NOMO-1 (cell line): Measurements from ENCODE around the gene PRKRIP1.
"Not testable (repeated sequence)": the region's sequence is repeated elsewhere in the genome, so short reads cannot be mapped to it uniquely, and the experiment has no call there.

Experiments used
- DNase-seq, 2 experiments: peaks; one replicate each; lab custom pipeline; 2025; ENCODE audit not compliant: unreplicated experiment in 2 of 2; lab: John Stamatoyannopoulos, UW

The PRKRIP1 gene

DNA sequence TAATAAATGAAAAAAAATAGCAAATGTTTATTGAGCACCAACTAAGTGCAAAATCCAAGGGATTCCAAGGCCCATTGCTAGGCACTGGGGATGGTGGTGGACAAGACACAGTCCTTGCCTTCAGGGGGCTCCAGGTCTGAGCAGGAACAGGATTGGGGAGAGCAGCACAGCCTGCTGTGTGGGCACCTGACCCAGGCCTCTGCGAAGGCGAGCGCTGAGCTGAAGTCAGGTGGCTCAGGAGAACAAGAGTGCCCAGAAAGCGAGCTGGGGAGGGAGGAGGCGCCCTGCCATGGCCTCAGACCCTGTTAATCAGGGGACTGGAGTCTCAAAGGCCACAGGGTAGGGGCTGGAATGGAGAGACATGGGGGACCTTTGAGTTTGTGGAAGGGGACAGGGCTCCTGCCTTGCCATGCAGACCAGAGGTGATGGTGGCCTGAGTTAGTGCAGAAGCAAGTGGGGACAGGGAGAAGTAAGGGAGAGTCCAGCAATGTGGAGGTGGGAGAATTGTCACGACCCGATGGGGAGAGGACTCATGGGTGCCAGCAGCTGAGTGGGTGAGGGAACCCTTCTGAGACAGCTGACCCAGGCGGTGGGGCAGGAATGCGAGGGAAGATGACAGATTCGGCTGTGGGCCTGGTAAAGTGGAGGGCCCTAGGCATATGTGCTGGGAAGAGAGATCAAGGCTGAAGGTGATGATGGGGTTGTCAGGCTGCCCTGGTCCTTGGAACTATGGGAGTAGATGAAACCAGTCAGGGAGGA, 33.2 kb downstream of the PRKRIP1 start:
- DNase-seq = no peak

GRCh38 chr7:102431617-102432298, 35.6 kb downstream of the PRKRIP1 start:
- peak; percentile 68 to 77 for DNase-seq

DNA sequence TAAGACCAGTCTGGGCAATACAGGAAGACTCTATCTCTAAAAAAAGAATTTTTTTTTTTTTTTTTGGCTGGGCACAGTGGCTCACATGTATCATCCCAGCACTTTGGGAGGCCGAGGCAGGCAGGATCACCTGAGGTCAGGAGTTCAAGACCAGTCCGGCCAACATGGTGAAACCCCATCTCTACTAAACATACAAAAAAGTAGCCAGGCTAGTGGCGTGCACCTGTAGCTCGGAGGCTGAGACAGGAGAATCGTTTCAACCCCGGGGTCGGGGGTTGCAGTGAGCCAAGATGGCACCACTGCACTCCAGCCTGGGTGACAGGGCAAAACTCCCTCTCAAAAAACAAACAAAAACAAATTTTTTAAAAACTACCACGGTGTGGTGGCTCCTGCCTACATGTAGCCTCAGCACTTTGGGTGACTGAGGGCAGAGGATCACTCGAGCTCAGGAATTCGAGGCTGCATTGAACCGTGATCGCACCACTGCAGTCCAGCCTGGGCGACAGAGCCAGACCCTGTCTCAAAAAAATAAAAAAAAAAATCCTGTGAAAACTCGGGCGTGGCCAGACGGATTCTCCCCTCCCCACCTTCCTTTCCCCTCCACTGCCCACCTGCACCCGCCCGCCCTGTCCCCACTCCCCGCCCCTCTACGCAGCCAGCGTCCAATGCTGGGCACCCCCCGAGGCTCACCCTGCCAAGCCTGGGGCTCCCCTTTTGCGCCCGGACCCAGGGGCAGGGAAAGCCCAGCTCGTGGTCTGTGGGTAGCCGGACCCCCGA, 36.5 kb downstream of the PRKRIP1 start:
- DNase-seq = no peak

- peak; percentile 74 to 86 for DNase-seq
Measured at GRCh38 chr7:102433219-102434038, 37.3 kb downstream of the PRKRIP1 start, which contains the start of gene ORAI2. Gene ORAI2 (plus strand): TSS chr7:102433575. CDS start chr7:102438957, 5,382 bp downstream.

- no peak for DNase-seq
Measured at GRCh38 chr7:102434039-102434486, 37.9 kb downstream of the PRKRIP1 start.

GRCh38 chr7:102436118-102436517, 40.0 kb downstream of the PRKRIP1 start:
- no peak for DNase-seq

DNA sequence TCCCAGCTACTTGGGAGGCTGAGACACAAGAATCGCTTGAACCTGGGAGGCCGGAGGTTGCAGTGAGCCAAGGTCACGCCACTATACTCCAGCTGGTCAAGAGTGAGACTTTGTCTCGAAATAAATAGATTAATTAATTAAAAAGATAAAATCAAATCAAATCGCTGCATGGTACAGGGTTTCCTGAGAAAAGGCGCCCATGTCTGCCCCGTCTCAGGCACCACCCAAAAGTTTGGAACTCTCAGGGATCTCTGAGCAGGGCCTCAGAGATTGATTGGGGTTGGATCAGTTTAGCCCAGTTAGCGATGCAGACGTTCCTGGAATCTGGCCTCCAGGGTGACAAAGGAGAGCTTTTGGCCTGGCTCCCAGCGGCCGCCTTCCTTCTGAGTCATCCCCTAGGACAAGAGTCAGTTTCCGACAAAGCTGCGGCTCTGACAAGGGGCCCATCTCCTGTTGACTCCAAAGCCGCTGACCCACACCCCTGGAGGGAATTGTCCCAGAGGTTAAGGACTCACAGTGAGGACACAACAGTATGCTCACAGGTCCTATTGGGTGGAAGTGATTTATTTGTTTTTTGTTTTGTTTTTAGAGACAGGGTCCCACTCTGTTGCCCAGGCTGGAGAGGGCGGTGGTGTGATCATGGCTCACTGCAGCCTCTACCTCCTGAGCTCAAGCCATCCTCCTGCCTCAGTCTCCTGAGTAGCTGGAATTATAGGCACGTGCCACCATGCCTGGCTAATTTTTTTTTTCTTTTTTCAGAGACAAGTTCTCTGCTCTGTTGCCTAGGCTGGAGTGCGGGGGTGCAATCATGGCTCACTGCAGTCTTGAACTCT, 44.0 kb downstream of the PRKRIP1 start:
- no peak for DNase-seq

GRCh38 chr7:102444961-102445673, 49.0 kb downstream of the PRKRIP1 start:
- DNase-seq = no peak

DNA sequence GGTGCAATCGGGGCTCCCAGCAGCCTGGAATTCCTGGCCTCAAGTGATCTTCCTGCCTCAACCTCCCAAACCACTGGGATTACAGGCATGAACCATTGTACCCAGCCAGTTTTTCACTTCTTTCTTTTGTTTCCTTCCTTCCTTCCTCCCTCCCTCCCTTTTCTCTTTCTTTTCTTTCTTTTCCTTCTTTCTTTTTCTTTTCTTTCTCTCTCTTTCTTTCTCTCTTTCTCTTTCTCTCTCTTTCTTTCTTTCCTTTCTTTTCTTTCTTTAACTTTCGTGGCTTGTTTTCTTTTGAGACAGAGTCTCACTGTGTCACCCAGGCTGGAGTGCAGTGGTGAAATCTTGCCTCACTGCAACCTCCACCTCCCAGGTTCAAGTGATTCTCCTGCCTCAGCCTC, 49.5 kb downstream of the PRKRIP1 start:
- DNase-seq = no peak

DNA sequence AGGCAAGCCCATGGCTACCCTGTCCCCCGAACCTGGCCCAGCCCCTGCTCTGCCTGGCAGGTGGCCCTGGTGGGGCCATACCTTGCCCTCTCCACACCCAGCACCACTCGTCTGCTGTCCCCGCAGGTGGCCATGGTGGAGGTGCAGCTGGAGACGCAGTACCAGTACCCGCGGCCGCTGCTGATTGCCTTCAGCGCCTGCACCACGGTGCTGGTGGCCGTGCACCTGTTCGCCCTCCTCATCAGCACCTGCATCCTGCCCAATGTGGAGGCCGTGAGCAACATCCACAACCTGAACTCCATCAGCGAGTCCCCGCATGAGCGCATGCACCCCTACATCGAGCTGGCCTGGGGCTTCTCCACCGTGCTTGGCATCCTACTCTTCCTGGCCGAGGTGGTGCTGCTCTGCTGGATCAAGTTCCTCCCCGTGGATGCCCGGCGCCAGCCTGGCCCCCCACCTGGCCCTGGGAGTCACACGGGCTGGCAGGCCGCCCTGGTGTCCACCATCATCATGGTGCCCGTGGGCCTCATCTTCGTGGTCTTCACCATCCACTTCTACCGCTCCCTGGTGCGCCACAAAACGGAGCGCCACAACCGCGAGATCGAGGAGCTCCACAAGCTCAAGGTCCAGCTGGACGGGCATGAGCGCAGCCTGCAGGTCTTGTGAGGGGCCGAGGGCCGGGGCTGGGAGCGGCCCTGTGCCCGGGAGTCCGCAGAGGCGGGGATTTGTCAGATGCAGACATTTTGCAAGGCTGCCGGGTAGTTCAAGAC, 50.4 kb downstream of the PRKRIP1 start:
- DNase-seq = no peak

DNA sequence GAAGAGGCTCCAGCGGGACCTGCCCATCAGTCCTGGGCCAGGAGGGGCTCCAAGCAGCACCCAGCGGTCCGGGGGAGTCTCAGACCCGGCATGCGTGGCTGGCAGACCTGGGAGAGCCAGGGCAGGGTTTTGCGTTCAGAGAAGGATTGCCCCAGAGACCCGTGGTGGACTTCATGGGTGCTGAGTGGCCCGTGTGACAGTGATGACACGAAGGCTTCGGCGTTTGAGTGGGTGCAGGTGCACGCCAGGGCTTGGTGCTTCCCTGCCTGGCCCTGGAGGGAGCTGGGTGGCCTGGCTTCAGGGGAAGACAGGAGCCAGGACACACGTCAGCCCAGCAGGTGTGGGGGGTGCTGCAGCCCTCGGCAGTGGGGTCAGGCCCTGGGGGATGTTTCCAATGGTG, 51.1 kb downstream of the PRKRIP1 start:
- no peak for DNase-seq

DNA sequence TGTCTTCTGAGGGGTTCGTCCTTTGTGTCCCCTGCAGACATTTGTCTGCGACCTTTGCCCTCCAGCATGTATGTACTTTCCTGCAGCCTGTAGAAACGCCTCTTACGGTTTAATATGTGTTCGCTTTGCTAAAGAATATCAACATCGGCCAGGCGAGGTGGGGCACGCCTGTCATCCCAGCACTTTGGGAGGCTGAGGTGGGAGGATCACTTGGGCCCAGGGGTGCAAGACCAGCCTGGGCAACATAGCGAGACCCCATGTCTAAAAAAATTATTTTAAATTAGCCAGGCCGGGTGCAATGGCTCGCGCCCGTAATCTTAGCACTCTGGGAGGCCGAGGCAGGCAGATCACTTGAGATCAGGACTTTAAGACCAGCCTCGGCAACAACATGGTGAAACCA, 53.0 kb downstream of the PRKRIP1 start:
- DNase-seq = no peak

DNA sequence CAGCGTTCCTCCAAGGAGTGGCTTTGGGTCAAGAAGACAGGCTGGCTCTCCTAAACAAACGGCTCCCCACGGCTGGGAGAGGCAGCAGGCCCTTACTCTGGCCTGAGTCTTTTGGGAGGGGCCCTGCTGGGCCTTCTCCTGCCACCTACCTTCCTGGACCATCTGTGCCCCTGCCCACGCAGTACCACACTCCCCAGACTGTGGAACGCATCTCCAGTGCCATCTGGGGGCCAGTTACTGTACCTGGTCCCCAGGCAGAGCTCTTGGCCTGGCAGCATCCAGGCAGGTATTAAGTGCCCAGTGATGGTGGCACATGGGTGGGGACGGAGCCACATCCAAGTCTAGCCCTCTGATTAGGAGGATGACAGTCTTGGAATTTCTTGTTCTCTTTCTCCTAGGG, 54.1 kb downstream of the PRKRIP1 start:
- peak in 1 of 2 experiments; percentile 5 for DNase-seq

DNA sequence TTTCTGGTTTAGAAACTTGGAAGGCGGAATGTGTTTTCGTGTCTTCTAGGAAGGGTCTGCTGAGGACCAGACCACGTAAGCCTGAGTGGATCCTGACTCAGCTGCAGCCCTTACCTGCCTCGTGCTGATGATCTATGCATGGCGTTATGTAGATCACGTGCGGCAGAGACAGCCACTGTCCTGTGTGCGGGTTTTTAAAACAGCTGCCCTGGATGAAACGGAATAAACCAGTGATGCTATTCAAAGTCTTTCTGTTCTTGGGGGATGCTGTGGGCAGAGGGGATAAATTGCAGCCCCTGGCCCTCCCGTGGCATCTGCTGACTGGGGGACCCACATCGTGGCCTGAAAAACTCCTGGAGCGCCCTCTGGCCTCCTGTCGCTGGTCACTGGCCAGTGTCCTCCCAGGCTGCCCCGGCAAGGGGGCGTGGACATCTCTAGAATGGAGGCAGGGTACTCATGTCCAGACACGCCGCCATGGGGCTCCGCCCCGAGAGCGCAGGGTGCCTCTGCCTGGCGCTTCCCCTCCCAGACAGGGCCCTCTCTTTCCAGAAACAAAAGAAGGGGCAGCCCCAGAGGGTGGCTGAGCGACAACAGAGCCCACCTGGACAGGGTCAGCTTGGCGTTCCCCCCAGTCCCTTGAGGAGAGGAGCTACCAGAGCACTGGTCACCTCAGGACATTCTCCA, 55.4 kb downstream of the PRKRIP1 start:
- DNase-seq = no peak

- DNase-seq = no peak
Measured at GRCh38 chr7:102452451-102452850, 56.3 kb downstream of the PRKRIP1 start.

GRCh38 chr7:102453319-102453718, 57.2 kb downstream of the PRKRIP1 start:
- no peak for DNase-seq

DNA sequence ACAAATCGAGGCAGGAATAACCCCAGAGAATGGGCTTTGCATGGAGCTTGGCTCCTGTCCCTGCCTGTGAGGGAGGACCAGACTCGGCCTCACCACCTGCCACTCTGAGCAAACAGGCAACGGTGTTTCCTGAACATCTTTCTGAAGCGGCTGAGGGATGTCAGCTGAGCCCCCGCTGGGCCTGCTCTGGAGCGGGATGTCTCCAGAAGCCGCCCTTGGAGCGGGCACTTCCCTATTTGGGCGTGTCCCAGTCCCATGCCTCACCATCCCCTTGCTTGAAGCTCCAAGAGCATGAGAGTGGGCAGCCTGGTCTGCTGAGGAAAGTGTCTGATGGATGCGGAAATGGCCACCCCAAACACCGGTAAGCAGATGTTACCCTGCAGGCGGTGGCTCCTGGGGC, 58.3 kb downstream of the PRKRIP1 start:
- DNase-seq = no peak

DNA sequence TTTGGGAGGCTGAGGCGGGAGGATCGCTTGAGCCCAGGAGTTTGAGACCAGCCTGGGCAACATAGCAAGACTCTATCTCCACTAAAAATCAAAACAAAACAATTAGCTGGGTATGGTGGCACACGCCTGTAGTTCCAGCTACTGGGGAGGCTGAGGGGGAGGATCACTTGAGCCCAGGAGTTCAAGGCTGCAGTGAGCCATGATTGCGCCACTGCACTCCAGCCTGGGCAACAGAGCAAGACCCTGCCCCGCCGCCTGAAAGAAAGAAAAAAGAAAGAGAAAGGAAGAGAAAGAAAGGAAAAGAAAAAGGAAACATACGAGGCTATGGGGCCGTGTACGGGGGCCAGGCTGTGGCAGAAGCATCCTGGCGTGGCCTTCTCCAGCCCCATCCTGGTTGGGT, 58.8 kb downstream of the PRKRIP1 start:
- not testable (repeated sequence) for DNase-seq
